Stimulated activated CD8-positive, alpha-beta memory T cell treated with anti-CD3 and anti-CD28 coated beads, Interleukin-7, amount 100 ng/mL, for 4 hours (primary cell): Measurements from ENCODE around the gene OPA3.
A peak's percentile ranks its signal among the peaks of the same experiment; 100 is the strongest.
"Not testable (repeated sequence)": the region's sequence is repeated elsewhere in the genome, so short reads cannot be mapped to it uniquely, and the experiment has no call there.

Experiments used
- DNase-seq, 2 donors: peaks; one replicate each; pipeline ENCODE4 v3.0.0-alpha.2; 2020; ENCODE audit warnings: low read depth in 2 of 2

The OPA3 gene

GRCh38 chr19:45584332-45585157, at the start of gene OPA3:
OPA3 (minus strand) TSS chr19:45584802; CDS start chr19:45584764, 38 bp downstream.
- DNase-seq = peak; percentile 99 to 100

GRCh38 chr19:45632468-45633196, 48.0 kb upstream of the OPA3 start:
- DNase-seq = peak in 1 of 2 donors; percentile 14

GRCh38 chr19:45630463-45630862, 45.9 kb upstream of the OPA3 start:
- DNase-seq = no peak

GRCh38 chr19:45629704-45630103, 45.1 kb upstream of the OPA3 start:
- DNase-seq = no peak

GRCh38 chr19:45628219-45628618, 43.6 kb upstream of the OPA3 start:
- DNase-seq = not testable (repeated sequence)

- DNase-seq = no peak
Measured at GRCh38 chr19:45623984-45624383, 39.4 kb upstream of the OPA3 start.

- DNase-seq = no peak
Measured at GRCh38 chr19:45621976-45622503, 37.4 kb upstream of the OPA3 start.

- DNase-seq = no peak
Measured at GRCh38 chr19:45621389-45621788, 36.8 kb upstream of the OPA3 start.

GRCh38 chr19:45616704-45617017, 32.1 kb upstream of the OPA3 start:
- DNase-seq = no peak

- peak; percentile 43 to 50 for DNase-seq
Measured at GRCh38 chr19:45615795-45616703, 31.4 kb upstream of the OPA3 start.

- DNase-seq = not testable (repeated sequence)
Measured at GRCh38 chr19:45615056-45615455, 30.5 kb upstream of the OPA3 start.

- no peak for DNase-seq
Measured at GRCh38 chr19:45613926-45614725, 29.5 kb upstream of the OPA3 start.

- no peak for DNase-seq
Measured at GRCh38 chr19:45608948-45609347, 24.3 kb upstream of the OPA3 start.

- DNase-seq = no peak
Measured at GRCh38 chr19:45607071-45608029, 22.7 kb upstream of the OPA3 start.

- no peak for DNase-seq
Measured at GRCh38 chr19:45601524-45602374, 17.1 kb upstream of the OPA3 start, which contains the start of gene GPR4. GPR4 (minus strand) TSS chr19:45602212; CDS start chr19:45591866, 10,346 bp downstream.

- no peak for DNase-seq
Measured at GRCh38 chr19:45601115-45601514, 16.5 kb upstream of the OPA3 start.

- no peak for DNase-seq
Measured at GRCh38 chr19:45600340-45600885, 15.8 kb upstream of the OPA3 start.

- DNase-seq = no peak
Measured at GRCh38 chr19:45599286-45599685, 14.7 kb upstream of the OPA3 start.
